Sciatic nerve (tissue), 2 donors: Measurements from ENCODE around the gene ANKRD10. TPM values are rescaled to one million over a fixed set of nuclear protein-coding genes. Genes with fewer than 3 reads are reported as not detected.
"Not testable (repeated sequence)": the region's sequence is repeated elsewhere in the genome, so short reads cannot be mapped to it uniquely, and the experiment has no call there.

Experiments used
- ATAC-seq: fragments of 200-7000 bp; cut with Tn5 transposase; one replicate; pipeline ENCODE4 v1.9.1; 2020; ENCODE audit warnings: mild to moderate bottlenecking, moderate library complexity
- DNase-seq: peaks from one replicate; pipeline ENCODE4 v3.0.0-alpha.2; 2020; ENCODE audit warnings: low spot score
- intact Hi-C: fragments of 100-400 bp; cut with DNase I; formaldehyde crosslinking; loops from one replicate; pipeline ENCODE4 v1.14.2; 2022
- total RNA-seq: library from RNA; stranded (reverse); fragmentation: NEBNext Ultra II Directional; extraction: Animal tissue kit (Norgen Biotek cat#: 25700); gene quantifications from one replicate; pipeline ENCODE4 v1.2.1, GENCODE V29; 2021
- donor health status: DM: no; HTN: no; CAD: no.
- donor health status: DM: no; HTN: no; CAD: no.

ANKRD10 gene
- total RNA-seq, result 254 TPM

GRCh38 chr13:110915057-110915873 is at the start of gene ANKRD10:
Gene ANKRD10 (minus strand): TSS chr13:110915069. CDS start chr13:110914934, 135 bp downstream.
- peak; percentile 94 for ATAC-seq
- intact Hi-C loops, result no loop called here
- peak; percentile 99 for DNase-seq

- ATAC-seq (no peak), DNase-seq (no peak)
- intact Hi-C loops, result no loop called here
Observed at GRCh38 chr13:110964229-110965037, 49.6 kb upstream of the ANKRD10 start.

- intact Hi-C loops, result no loop called here
- ATAC-seq, result no peak
- no peak for DNase-seq
Observed at GRCh38 chr13:110963554-110963970, 48.7 kb upstream of the ANKRD10 start.

- intact Hi-C loops, result no loop called here
- no peak for DNase-seq
- no peak for ATAC-seq
Observed at GRCh38 chr13:110961959-110962358, 47.1 kb upstream of the ANKRD10 start.

GRCh38 chr13:110960204-110960603 is 45.3 kb upstream of the ANKRD10 start:
- intact Hi-C loops, result no loop called here
- ATAC-seq, result no peak
- DNase-seq, result no peak

GRCh38 chr13:110957931-110958330 is 43.1 kb upstream of the ANKRD10 start:
- no peak for ATAC-seq
- intact Hi-C loops, result no loop called here
- no peak for DNase-seq

- DNase-seq, result no peak
- no peak for ATAC-seq
- intact Hi-C loops, result no loop called here
Observed at GRCh38 chr13:110957181-110957884, 42.5 kb upstream of the ANKRD10 start.

GRCh38 chr13:110956216-110956615 is 41.3 kb upstream of the ANKRD10 start:
- intact Hi-C loops, ATAC-seq, DNase-seq: not testable (repeated sequence)

- ATAC-seq, DNase-seq, intact Hi-C loops: not testable (repeated sequence)
Observed at GRCh38 chr13:110955608-110956007, 40.7 kb upstream of the ANKRD10 start.

GRCh38 chr13:110955072-110955503 is 40.2 kb upstream of the ANKRD10 start:
- intact Hi-C loops, DNase-seq: not testable (repeated sequence)
- ATAC-seq, result peak; percentile 95

GRCh38 chr13:110954533-110954920 is 39.7 kb upstream of the ANKRD10 start:
- intact Hi-C loops, ATAC-seq: not testable (repeated sequence)

GRCh38 chr13:110953833-110954532 is 39.1 kb upstream of the ANKRD10 start:
- no peak for ATAC-seq
- intact Hi-C loops, result no loop called here
- no peak for DNase-seq

More at GRCh38 chr13:110954533-110954920, 39.7 kb upstream of the ANKRD10 start:
- not testable (repeated sequence) for DNase-seq

GRCh38 chr13:110953416-110953815 is 38.5 kb upstream of the ANKRD10 start:
- ATAC-seq, result no peak

GRCh38 chr13:110952135-110952534 is 37.3 kb upstream of the ANKRD10 start:
- DNase-seq, intact Hi-C loops, ATAC-seq: not testable (repeated sequence)

More at GRCh38 chr13:110953416-110953815, 38.5 kb upstream of the ANKRD10 start:
- DNase-seq, result no peak
- intact Hi-C loops, result no loop called here

- intact Hi-C loops, result no loop called here
- no peak for DNase-seq
- ATAC-seq, result no peak
Observed at GRCh38 chr13:110950819-110951570, 36.1 kb upstream of the ANKRD10 start.

- intact Hi-C loops, result no loop called here
- DNase-seq (no peak), ATAC-seq (no peak)
Observed at GRCh38 chr13:110950356-110950755, 35.5 kb upstream of the ANKRD10 start.

- ATAC-seq (no peak), DNase-seq (no peak)
- intact Hi-C loops, result no loop called here
Observed at GRCh38 chr13:110949628-110950027, 34.8 kb upstream of the ANKRD10 start.

GRCh38 chr13:110949116-110949515 is 34.2 kb upstream of the ANKRD10 start:
- ATAC-seq (no peak), DNase-seq (no peak)
- intact Hi-C loops, result no loop called here
